ENCODE data around the gene ZNF836.

Gene ZNF836

DNA sequence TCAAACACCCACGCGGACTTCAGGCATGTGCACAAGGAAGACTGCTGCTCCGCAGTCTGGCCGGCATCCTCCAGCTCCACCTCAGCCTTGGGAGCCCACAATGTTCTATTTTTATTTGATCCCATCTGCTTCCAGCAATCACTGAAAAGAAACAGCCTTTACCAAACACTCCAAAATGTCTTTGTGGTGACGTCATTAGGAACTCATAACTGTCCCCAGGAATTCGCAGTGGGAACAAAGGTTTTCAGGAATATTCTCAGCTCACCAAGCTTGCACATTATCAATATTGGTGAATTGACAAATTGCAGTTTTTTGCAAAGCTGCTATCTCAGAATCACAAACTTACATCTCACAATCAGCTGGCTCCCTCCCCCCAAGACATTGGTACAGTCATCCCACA is 60.6 kb downstream of the ZNF836 start:
- peaks cover 100% of the 10 kb centered on the region for H3K9me3 ChIP-seq
- no peaks in the 10 kb centered on the region for H3K27me3 ChIP-seq
- TF ChIP-seq Cebpa-rat (IDR thresholded peaks at IDR 0.05), result no peak
- no peaks in the 10 kb centered on the region for H4K20me1 ChIP-seq
- H3K4me2 ChIP-seq, result no peak overlapping the region
- H3K27ac ChIP-seq, result no peak overlapping the region
- H3K36me3 ChIP-seq, result peaks cover 40% of the 10 kb centered on the region
- no peak overlapping the region for H3K9ac ChIP-seq
- H3K4me3 ChIP-seq, result no peak overlapping the region
- no peaks in the 10 kb centered on the region for H3K4me1 ChIP-seq

Measured in BLaER1 (cell line).